SH-SY5Y (cell line): ENCODE data around the gene C9.

Experiments used
- GATA2 ChIP-seq: IDR thresholded peaks from 2 replicates; pipeline ENCODE4 v1.6.1; 2011; ENCODE audit warnings: mild to moderate bottlenecking, low read depth, low read length
- GATA3 ChIP-seq: IDR thresholded peaks from 2 replicates; pipeline ENCODE4 v1.6.1; 2011; ENCODE audit warnings: low read depth, mild to moderate bottlenecking, low read length, moderate library complexity

GRCh38 chr5:39368116-39368515 is 3.8 kb upstream of the C9 start:
- TF ChIP-seq GATA2 = no peak
- no peak for TF ChIP-seq GATA3
